ENCODE data around the gene UAP1L1.

DNA sequence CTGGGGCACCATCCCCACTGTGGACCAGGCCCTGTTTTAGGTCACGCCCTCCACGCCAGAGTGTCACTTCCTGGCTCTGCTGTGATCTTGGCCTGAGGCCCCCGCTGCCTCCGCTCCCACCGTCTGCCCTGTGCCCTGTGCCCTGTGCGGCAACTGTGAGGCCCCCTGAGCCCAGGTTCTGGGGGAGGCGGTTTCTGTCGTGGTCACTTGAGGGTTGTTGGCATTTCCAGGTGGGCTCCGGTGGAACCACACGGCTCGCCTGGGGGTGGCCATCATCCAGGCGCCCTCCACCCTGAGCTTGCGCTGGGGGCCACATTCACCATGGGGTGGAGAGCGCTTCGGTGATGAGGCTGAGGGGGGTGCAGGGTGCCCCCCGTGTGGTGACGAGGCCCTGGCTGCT, 30.7 kb downstream of the UAP1L1 start:
- TF ChIP-seq ZNF785 (CRISPR knock-in tag; IDR thresholded peaks at IDR 0.05) (no peak), ZNF274 (IDR thresholded peaks at IDR 0.05; ENCODE audit: borderline replicate concordance, low read depth, low read length) (no peak), RFX5 (IDR thresholded peaks at IDR 0.05; ENCODE audit: low read depth, low read length) (no peak), SAFB (IDR thresholded peaks at IDR 0.05; ENCODE audit: borderline replicate concordance, low read depth, low read length) (no peak), STAT5B (CRISPR knock-in tag; IDR thresholded peaks at IDR 0.05) (no peak), HDAC2 (IDR thresholded peaks at IDR 0.05) (no peak), POLR2A (conservative IDR thresholded peaks at IDR 0.05) (no peak), POLR2AphosphoS2 (IDR thresholded peaks at IDR 0.05; ENCODE audit: low read length) (no peak)
- TF ChIP-seq, protein P1, sequence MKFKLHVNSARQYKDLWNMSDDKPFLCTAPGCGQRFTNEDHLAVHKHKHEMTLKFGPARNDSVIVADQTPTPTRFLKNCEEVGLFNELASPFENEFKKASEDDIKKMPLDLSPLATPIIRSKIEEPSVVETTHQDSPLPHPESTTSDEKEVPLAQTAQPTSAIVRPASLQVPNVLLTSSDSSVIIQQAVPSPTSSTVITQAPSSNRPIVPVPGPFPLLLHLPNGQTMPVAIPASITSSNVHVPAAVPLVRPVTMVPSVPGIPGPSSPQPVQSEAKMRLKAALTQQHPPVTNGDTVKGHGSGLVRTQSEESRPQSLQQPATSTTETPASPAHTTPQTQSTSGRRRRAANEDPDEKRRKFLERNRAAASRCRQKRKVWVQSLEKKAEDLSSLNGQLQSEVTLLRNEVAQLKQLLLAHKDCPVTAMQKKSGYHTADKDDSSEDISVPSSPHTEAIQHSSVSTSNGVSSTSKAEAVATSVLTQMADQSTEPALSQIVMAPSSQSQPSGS (CRISPR knock-in tag; IDR thresholded peaks at IDR 0.05): no peak

Measured in K562 (cell line).